H1 (cell line): ENCODE data around the gene PAPSS2.

ENCODE experiments used
- CTCF ChIP-seq, 3 experiments: IDR thresholded peaks; 1 replicate in 2 of 3; 2 replicates in 1 of 3; pipeline versions ENCODE4 v1.5.1 to v1.6.1; 2011; ENCODE audit warnings: low read length in 3 of 3, mild to moderate bottlenecking in 3 of 3, inconsistent platforms in 2 of 3, low read depth in 1 of 3, moderate library complexity in 1 of 3; ENCODE audit not compliant: insufficient read depth in 1 of 3; ENCODE audit errors: control extremely low read depth in 1 of 3
- POLR2A ChIP-seq, 2 experiments: IDR thresholded peaks; 1 replicate in 1 of 2; 2 replicates in 1 of 2; pipeline ENCODE4 v1.6.1; 2011; ENCODE audit warnings: low read depth in 2 of 2, low read length in 2 of 2, mild to moderate bottlenecking in 2 of 2; ENCODE audit errors: control extremely low read depth in 1 of 2

GRCh38 chr10:87642486-87642885 lies 17.2 kb upstream of the PAPSS2 start:
- no peak for TF ChIP-seq POLR2A (IDR thresholded peaks at IDR 0.05; ENCODE audit: control extremely low read depth in 1 of 2, low read depth in 2 of 2, low read length in 2 of 2)
- no peak for TF ChIP-seq CTCF (IDR thresholded peaks at IDR 0.05; ENCODE audit: control extremely low read depth in 1 of 3, insufficient read depth in 1 of 3, low read depth in 1 of 3, low read length in 3 of 3)
